Osteoblast (primary cell): ENCODE measurements around the gene KCNQ1. TPM values are rescaled to one million over a fixed set of nuclear protein-coding genes. Genes with fewer than 3 reads are reported as not detected.
A peak's percentile ranks its signal among the peaks of the same experiment; 100 is the strongest.

ENCODE experiments used
- DNase-seq: peaks from one replicate; pipeline ENCODE4 v3.0.0; 2011; ENCODE audit warnings: low spot score, mixed read lengths; ENCODE audit not compliant: insufficient read length; ENCODE audit errors: missing footprints
- H2AFZ ChIP-seq: 2 replicates; pipeline ENCODE4 v1.6.0; 2011; ENCODE audit warnings: mild to moderate bottlenecking, low read length
- H3K27ac ChIP-seq: 2 replicates; pipeline ENCODE4 v1.5.1; 2011; ENCODE audit warnings: mild to moderate bottlenecking, low read depth, low read length, moderate library complexity
- H3K27me3 ChIP-seq: 2 replicates; pipeline ENCODE4 v1.6.0; 2012; ENCODE audit warnings: mild to moderate bottlenecking, control low read depth, inconsistent platforms, low read length, moderate library complexity; ENCODE audit not compliant: insufficient read depth
- H3K36me3 ChIP-seq: 2 replicates; pipeline ENCODE4 v1.5.1; 2011; ENCODE audit warnings: mild to moderate bottlenecking, low read length, control low read depth, moderate library complexity; ENCODE audit not compliant: insufficient read depth
- H3K4me1 ChIP-seq: 2 replicates; pipeline ENCODE4 v1.5.1; 2011; ENCODE audit warnings: mild to moderate bottlenecking, low read length, control low read depth, moderate library complexity; ENCODE audit not compliant: insufficient read depth
- H3K4me2 ChIP-seq: 2 replicates; pipeline ENCODE4 v1.6.0; 2011; ENCODE audit warnings: mild to moderate bottlenecking, low read length; ENCODE audit not compliant: insufficient read depth
- H3K4me3 ChIP-seq: fragments of 200-600 bp; sonication (generic); 3 replicates; pipeline ENCODE4 v1.5.1; 2012; ENCODE audit warnings: mild to moderate bottlenecking, low read length, inconsistent platforms; ENCODE audit not compliant: insufficient read depth
- H3K79me2 ChIP-seq: 2 replicates; pipeline ENCODE4 v1.6.0; 2012; ENCODE audit warnings: mild to moderate bottlenecking, low read length, control low read depth, inconsistent platforms; ENCODE audit not compliant: insufficient read depth
- H3K9me3 ChIP-seq: 2 replicates; pipeline ENCODE4 v1.5.1; 2011; ENCODE audit warnings: low read depth, low read length, control low read depth
- H4K20me1 ChIP-seq: 2 replicates; pipeline ENCODE4 v1.6.0; 2012; ENCODE audit warnings: mild to moderate bottlenecking, low read length, control low read depth; ENCODE audit not compliant: insufficient read depth
- total RNA-seq: library from RNA; depleted of rRNA; stranded (reverse); fragments of >200 nt; gene quantifications from 2 replicates; pipeline ENCODE4 v1.2.3, GENCODE V29; 2012
- TF ChIP-seq, protein P1 (sequence below): IDR thresholded peaks from 2 replicates; pipeline ENCODE4 v1.5.1; 2011; ENCODE audit warnings: mild to moderate bottlenecking, low read depth, low read length, moderate library complexity; ENCODE audit errors: extremely low read depth

Gene KCNQ1
- total RNA-seq, 1 donor: not detected

DNA sequence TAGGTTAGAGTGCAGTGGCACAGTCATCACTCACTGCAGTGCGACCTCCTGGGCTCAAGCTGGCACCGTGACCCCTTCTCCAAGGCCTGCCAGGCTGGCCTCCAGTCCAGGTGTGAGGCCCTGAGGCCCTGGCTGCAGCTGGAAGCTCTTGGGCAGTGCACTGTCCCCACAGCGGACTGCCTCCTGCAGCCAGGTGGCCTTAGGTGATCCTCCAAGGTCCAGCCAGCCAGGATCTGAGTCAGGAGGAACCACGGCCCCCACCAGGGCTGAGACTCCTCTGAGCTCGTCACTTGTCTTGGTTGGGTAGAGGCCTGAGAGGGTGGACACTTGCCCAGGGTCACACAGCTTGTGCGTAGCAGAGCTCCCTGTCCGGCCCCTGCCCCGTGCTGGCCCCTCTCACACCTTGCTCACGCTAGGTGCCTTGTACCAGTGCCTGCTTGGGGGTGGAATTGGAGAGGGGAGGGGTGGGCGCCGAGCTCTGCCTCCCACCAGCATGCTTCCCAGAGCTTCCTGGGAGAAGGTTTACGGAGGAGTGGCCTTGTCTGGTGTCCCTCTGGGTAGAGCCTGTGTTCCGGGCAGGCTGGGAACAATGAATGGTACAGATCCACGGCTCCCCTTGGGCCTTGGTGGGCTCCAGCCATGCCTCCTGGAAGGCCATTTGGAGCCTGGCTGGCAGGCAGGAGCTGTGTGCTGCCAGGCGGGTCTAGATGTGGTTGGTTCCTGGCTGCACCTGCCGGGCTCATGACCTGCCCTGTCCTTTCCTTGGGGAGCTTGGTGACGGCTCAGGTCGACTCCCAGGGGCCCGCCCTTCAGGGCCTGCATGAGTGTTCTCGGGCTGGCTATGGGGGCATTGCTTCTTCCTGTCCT lies 20.6 kb downstream of the KCNQ1 start:
- Histone ChIP-seq H3K27me3 (no peaks in the 10 kb centered on the region), H3K4me3 (no peak overlapping the region), H3K9me3 (no peaks in the 10 kb centered on the region), H3K27ac (no peak overlapping the region), H3K4me1 (no peaks in the 10 kb centered on the region), H4K20me1 (no peaks in the 10 kb centered on the region), H3K79me2 (no peaks in the 10 kb centered on the region), H3K4me2 (no peak overlapping the region), H3K36me3 (no peaks in the 10 kb centered on the region), H2AFZ (no peak overlapping the region)
- DNase-seq: peak; percentile 66
- TF ChIP-seq, protein P1, sequence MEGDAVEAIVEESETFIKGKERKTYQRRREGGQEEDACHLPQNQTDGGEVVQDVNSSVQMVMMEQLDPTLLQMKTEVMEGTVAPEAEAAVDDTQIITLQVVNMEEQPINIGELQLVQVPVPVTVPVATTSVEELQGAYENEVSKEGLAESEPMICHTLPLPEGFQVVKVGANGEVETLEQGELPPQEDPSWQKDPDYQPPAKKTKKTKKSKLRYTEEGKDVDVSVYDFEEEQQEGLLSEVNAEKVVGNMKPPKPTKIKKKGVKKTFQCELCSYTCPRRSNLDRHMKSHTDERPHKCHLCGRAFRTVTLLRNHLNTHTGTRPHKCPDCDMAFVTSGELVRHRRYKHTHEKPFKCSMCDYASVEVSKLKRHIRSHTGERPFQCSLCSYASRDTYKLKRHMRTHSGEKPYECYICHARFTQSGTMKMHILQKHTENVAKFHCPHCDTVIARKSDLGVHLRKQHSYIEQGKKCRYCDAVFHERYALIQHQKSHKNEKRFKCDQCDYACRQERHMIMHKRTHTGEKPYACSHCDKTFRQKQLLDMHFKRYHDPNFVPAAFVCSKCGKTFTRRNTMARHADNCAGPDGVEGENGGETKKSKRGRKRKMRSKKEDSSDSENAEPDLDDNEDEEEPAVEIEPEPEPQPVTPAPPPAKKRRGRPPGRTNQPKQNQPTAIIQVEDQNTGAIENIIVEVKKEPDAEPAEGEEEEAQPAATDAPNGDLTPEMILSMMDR: no peak

DNA sequence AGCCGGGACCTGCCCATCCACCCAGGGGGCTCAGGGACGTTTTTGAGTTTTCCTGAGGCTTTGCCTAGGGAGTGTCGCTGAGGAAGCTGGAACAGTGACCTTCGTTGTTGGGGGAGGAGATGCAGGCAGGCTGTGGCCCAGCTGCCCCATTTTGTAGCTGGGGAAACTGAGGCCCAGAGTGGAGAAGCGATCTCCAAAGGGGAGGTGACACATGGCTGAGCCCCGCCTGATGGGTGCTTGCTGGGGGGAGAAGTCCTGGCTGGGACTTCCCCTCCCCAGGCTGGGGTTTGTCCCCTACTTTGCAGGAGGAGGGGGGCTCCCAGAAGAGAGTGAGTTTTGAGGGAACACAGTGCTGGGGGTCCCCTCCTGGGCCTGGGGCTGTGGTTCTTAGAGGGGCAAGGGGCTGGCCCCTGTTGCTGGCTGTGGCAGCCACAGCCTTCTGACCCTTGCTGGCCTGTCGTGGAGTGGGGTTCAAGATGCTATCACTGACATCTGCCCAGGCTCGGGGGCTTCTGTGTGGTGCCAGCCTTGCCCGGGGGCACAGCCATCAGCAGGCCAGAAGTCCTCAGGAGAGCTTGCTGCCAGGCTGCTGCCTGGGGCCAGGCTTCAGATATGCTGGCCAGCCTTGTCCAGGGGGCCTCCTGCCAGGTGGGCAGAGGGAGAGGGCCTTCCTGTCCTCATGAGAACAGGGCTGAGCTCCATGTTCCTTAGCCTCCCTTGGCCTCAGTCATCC lies 21.4 kb downstream of the KCNQ1 start:
- H3K9me3 ChIP-seq: no peaks in the 10 kb centered on the region
- H3K4me3 ChIP-seq: no peak overlapping the region
- TF ChIP-seq, protein P1: no peak
- H3K36me3 ChIP-seq: no peaks in the 10 kb centered on the region
- H4K20me1 ChIP-seq: no peaks in the 10 kb centered on the region
- H3K4me2 ChIP-seq: no peak overlapping the region
- DNase-seq: peak; percentile 70
- H3K27me3 ChIP-seq: no peaks in the 10 kb centered on the region
- no peak overlapping the region for H3K27ac ChIP-seq
- H3K79me2 ChIP-seq: no peaks in the 10 kb centered on the region
- no peak overlapping the region for H2AFZ ChIP-seq
- no peaks in the 10 kb centered on the region for H3K4me1 ChIP-seq

DNA sequence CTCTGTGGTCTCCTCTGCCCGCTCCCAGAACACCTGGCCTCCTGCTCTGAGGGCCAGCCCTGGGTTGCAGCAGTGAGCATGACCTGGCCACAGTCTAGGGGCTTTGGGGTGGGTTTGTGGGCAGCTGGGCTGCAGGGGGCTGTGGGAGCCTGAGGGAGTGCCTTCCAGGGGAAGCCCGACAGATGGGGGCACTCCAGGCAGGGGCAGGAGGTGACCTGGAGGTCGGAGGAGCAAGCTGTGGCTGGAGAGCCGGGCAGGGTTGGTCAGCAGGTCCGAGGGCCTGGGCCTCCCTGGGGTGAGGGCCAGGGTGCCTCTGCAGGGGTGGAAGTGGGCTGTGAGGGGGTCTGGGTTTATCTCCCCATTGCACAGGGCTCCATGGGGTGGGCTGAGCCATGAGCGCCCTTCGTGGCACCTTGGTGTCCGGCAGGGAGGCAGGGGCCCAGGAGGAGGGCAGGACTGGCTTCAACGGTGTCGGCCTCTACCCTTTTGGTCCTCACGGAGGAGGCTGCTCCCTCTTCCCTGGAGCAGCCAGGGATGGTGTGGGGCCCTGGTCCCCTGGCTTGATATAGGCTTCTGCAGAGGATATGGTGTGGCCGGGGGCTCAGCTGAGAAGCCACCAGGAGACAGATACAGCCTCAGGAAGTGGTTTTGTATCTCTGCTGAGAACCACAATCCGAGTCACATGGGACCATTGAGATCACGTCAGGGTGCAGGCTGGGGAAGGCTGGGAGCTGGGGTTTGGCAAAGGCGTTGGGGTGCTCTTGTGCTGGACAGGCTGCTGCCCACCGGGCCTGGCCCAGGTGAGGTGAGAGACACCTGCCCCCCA lies 22.3 kb downstream of the KCNQ1 start:
- Histone ChIP-seq H4K20me1 (no peaks in the 10 kb centered on the region), H3K36me3 (no peaks in the 10 kb centered on the region), H2AFZ (no peak overlapping the region), H3K4me3 (no peak overlapping the region), H3K27ac (no peak overlapping the region), H3K79me2 (no peaks in the 10 kb centered on the region), H3K4me1 (no peaks in the 10 kb centered on the region), H3K27me3 (no peaks in the 10 kb centered on the region), H3K4me2 (no peak overlapping the region), H3K9me3 (no peaks in the 10 kb centered on the region)
- DNase-seq: peak; percentile 68
- TF ChIP-seq, protein P1: no peak
